Stimulated activated CD8-positive, alpha-beta memory T cell treated with anti-CD3 and anti-CD28 coated beads, Interleukin-7, amount 100 ng/mL, for 1 hour (primary cell): ENCODE data around the gene UPK3A.
A peak's percentile ranks its signal among the peaks of the same experiment; 100 is the strongest.

Experiments used
- DNase-seq, 2 donors: peaks; one replicate each; pipeline ENCODE4 v3.0.0-alpha.2; 2020; ENCODE audit warnings: low read depth in 2 of 2

The UPK3A gene

GRCh38 chr22:45284705-45285262 is at the start of gene UPK3A:
UPK3A (plus strand) TSS chr22:45284949; CDS start chr22:45285014, 65 bp downstream.
- no peak for DNase-seq

DNA sequence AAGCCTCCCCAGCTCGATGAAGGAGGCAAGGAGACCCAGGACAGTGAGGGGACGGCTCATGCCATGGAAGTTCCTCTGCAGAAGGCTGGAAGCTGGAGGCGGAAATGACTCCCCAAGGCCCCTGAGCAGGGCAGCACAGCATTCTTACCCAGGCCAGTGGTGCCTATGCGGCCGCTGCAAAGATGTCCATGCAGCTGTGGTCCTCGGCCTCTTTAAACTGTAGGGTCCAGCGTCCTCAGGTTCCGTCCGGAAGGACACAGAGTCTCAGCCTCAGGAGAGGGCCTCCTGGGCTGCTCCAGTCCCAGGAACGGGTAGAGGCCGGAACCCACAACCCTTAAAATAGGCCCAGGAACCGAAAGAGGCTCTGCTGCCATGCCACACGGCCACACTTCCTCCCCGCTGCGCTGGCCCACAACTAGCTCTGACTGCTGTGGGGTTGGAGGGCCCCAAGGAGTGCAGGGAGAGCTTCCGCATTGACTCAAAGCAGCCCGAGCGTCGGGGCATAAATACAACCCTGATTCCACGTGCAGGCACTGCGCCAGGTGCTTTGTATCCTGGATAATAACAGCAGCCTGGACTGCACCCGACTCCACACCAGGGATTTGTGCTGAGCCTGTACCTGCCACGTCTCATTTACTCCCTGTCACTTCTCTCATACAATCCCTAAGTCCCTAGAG is 49.5 kb upstream of the UPK3A start:
- DNase-seq, result no peak

- no peak for DNase-seq
These were observed 48.9 kb upstream of the UPK3A start for GRCh38 chr22:45235851-45236342.

DNA sequence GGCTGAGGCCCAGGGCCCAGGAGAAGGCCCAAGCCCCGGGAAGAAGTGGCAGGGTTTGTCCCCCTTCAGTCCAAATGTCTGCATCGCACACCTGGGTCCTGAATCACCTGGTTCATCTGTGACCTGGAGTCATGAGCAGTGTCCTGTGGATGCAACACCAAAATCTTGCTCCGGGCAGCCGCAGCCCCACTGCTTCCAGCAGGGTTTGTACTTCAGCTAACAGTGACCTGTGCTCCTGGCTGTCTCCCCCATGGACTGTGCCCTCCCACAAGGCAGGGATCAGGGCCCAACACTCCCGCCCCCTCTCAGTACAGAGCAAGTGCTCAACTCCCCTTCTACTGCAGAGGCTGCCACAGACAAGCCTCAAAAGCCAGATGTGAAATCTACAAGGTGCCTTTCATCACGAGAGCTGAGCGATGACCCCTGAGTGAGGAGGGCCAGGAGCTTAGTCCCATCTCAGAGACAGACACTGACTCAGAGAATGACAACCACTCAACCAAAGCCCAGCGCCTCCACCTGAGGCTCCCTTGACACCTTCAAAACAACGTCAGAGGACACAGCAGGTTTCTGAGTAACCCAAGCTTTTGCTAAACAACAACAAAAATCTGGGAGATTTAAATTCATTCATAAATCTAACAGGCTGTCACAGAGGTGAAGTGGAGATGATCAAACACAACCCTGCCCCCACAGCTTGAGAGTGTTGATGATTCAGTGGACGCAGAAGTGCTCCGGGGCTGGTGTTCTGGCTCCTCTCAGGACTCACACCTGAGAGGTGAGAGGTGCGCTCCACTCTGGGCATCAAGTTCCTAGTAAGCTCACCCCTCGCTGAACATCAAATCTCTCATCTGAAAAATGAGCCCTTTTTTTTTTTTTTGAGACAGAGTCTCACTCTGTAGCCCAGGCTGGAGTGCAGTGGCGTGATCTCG is 47.4 kb upstream of the UPK3A start:
- DNase-seq, result no peak

DNA sequence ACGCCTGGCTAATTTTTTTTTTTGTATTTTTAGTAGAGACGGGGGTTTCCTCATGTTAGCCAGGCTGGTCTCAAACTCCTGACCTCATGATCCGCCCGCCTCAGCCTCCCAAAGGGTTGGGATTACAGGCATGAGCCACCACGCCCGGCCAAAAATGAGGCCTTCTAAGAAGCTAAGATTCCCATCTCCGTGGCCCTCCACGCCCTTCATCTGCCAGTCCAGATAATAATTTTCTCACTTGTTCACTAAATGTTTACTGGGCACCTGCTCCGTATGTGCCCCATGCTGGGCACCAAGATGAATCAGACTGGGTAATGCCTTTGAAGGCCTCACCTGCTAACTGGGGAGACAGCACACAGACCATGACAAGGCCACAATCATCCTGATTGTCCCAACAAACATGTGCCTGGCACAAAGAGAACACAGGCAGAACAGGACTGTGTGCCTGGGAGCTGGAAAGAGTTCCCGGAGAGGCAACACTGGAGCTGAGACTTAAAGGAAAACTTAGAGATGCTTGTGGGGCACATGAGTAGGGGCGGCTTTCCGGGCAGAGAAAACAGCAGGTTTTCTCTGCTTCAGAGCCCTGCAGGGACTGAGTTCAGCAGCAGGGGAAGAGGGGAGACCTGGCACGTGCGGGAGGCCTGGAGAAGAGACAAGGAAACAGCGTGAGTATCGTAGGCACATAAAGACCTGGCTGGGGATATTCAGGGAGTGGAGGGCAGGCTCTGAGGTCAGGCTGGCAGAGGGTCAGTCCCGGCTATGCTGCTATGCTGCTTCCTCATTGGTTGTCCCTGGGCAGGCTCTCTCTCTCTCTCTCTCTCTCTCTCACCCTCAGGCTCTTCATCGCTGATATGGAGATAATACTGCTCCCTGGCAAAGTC is 46.4 kb upstream of the UPK3A start:
- DNase-seq, result no peak

GRCh38 chr22:45238957-45239680 is 45.6 kb upstream of the UPK3A start:
- no peak for DNase-seq

- DNase-seq, result no peak
These were observed 45.1 kb upstream of the UPK3A start for GRCh38 chr22:45239681-45240051.

DNA sequence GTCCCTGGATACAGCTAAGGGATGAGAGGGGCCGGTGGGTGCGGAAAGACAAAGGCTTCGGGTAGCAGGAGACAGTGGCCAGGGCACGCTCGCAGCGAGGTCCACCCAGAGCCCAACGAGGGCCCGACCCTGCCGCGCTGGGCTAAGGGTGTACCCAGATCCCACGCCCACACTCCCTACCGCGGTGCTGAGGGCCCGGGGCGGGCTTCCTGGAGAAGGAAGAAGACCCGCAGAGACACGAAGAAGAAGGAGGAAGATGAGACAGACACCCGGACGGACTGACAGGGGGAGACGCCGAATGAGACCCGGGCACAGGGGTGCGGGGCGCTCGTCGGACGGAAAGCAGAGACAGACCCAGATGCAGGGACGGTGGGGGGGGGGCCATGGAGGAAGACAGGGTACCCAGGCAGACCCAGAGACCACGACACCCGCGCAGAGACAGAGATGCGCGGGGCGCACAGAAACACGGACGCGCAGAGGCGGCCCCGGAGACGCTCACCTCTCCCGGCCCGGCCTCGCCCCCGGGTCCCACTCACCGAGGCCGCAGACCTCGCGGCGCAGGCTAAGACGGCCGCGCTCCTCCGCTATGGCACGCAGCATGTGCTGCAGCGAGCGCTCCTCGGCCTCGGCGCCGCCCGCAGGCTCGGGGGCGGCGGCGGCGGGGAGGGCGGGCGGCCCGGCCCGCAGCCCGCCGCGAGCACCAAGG is 44.5 kb upstream of the UPK3A start:
- DNase-seq, result no peak

DNA sequence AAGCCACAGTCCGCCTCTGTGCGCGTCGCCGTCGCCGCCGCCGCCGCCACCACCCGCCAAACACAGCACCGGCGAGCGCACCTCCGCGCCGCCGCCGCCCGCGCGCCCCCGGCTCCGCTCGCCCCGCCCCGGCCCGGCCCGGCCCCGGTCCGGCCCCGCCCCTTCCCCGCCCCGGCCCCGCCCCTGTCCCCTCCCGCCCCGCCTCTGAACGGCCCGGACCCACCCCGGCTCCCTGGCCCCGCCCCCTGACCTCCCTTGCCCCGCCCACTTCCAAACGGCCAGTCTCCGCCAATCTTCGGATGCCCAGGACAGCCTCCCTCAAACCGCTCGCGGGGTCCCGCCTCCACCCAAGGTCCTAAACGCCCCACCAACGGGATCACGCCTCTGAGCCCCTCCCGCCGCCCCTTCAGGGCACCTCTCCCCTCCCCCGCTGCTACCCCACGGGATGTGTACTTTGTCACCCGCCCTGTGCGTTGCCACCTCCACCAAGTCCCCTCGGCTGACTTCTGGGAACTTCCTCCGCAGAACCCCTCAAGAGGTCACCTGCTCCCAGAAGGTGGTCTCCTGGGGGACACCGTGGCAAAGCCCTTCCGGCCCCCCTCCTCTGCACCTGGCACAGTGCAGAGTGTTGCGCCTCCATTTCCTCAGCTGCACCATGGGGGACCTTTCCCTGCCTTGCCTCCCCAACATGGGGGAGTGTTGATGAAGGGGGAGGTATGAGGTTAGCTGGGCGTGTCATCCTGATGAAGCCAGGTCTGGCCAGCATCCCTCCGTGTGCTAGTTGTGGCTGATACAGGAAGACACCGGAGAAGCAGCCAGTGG is 43.7 kb upstream of the UPK3A start, which contains the start of gene KIAA0930:
TSS of gene KIAA0930 (minus strand) at position 85 of the 822 bp plus-strand sequence. CDS start 191 bp downstream, outside the sequence.
- peak; percentile 64 to 70 for DNase-seq

DNA sequence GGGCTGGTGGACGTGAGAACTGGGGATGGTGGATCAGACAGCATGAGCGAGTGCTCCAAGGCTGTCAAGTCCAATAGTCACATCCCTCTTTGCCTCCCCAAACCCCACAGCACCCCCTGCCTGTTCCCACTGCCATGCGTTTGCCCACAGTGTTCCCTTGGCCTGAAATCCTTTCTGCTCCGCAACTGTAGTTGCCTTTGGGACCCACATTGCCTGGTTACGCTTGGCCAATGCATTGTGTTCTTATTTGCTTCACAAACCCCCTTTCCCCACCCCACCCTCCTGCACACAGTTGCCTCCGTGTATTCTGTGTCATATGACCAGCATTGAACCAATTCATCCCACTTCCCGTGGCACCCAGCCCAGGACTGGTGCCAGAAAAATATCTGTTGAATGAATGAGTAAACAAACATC is 42.0 kb upstream of the UPK3A start:
- no peak for DNase-seq

- no peak for DNase-seq
These were observed 39.8 kb upstream of the UPK3A start for GRCh38 chr22:45244916-45245315.

- no peak for DNase-seq
These were observed 38.4 kb upstream of the UPK3A start for GRCh38 chr22:45246060-45246985.

DNA sequence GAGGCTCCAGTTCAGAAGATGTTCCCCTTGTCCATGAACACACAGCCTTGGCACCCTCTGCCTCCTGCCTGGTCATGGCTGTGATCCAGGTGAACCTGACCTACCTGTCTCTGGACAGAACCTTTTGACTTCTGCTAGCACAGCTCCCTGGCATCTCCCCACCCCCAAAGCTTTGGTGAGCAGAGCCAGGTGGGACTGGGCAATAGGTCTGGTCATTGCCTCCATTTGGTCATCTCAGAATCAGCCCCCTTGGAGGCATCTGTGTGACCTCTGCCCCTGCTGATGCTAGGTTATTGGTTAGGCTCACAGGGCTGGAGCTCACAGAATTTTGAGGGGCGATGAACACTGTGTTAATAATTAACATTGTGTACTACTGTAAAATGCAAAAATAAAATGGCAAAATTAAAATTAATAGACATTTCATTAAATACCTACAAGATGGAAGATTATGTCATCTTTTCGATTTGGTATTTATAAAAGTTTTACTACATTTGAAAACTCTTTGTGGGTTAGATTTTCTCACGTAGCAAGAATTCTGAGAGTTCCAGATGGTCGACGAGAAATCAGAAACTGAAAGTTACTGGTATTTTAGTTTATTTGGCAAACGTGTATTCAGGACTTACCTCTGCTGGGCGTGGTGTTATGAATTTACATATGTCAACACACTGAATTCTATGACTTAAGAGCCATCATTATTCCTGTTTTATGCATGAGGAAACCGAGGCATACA is 35.8 kb upstream of the UPK3A start:
- DNase-seq, result no peak

GRCh38 chr22:45251825-45252224 is 32.9 kb upstream of the UPK3A start:
- no peak for DNase-seq

DNA sequence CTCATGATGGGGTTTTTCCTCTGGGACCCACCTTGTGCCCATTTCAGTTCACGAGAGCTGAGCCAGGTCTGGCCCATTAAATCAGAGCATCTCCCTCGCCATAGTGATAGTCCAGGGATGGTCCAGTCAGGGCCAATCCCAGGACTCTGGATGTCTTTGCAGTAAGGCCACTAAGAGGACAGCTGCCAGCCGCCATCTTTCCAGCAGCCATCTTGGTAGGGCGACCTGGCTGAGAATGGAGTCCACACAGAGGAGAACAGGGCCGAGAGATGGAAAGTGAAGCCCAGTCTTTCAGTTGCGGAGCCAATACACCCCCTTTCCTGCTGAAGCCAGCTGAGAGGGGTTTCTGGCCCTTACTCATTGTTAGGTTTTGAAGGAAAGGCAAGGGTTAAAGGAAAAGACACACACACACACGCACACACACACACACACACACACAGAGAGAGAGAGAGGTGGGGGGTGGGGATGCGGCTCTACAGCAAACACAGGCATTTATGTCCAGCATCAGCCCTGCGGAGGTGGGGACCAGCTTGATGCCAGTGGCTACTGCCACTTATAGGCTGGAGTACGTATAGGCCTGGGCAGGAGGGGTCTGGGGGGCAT is 31.6 kb upstream of the UPK3A start:
- DNase-seq, result no peak

GRCh38 chr22:45254388-45254787 is 30.4 kb upstream of the UPK3A start:
- no peak for DNase-seq

- DNase-seq, result no peak
These were observed 29.9 kb upstream of the UPK3A start for GRCh38 chr22:45254789-45255278.
